Activated T-cell treated with anti-CD3 and anti-CD28 coated beads, Interleukin-2, amount 50 U/mL, for 48 hours (primary cell): Measurements from ENCODE around the gene FBXL12.
A peak's percentile ranks its signal among the peaks of the same experiment; 100 is the strongest.
"Not testable (repeated sequence)": the region's sequence is repeated elsewhere in the genome, so short reads cannot be mapped to it uniquely, and the experiment has no call there.

Experiments used
- DNase-seq, 2 experiments: peaks; one replicate each; pipeline ENCODE4 v3.0.0-alpha.2; 2020

FBXL12 gene

DNA sequence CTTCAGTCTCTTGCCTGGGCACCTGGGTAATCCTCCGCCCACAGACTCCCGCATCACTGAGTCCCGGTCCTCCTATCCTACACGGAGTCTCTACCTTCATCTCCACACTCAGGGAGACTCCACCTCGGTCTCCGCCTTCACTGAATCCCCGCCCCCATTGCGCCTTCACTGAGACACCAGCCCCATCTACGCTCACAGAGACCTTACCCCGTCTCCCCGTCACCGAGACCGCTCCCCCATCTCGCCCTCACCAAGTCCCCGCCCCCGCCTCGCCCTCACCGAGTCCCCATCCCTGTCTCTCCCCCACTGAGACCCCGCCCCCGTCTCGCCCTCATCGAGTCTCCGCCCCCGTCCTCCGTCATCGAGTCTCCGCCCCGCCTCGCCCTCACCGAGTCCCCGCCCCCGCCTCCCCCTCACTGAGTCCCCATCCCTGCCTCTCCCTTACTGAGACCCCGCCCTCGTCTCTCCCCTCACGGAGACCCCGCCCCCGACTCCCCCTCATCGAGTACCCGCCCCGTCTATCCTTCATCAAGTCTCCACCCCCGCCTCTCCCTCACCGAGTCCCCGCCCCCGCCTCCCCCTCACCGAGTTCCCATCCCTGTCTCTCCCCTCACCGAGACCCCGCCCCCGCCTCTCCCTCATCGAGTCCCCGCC is 27.2 kb downstream of the FBXL12 start:
- peak; percentile 92 to 95 for DNase-seq

DNA sequence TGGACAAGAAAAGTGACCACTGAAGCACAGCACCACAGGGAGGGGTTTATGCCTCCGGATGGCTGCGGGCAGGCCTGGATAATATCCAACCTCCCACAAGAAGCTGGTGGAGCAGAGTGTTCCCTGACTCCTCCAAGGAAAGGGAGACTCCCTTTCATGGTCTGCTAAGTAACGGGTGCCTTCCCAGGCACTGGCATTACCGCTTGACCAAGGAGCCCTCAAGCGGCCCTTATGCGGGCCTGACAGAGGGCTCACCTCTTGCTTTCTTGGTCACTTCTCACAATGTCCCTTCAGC is 27.9 kb downstream of the FBXL12 start:
- DNase-seq, result not testable (repeated sequence)

DNA sequence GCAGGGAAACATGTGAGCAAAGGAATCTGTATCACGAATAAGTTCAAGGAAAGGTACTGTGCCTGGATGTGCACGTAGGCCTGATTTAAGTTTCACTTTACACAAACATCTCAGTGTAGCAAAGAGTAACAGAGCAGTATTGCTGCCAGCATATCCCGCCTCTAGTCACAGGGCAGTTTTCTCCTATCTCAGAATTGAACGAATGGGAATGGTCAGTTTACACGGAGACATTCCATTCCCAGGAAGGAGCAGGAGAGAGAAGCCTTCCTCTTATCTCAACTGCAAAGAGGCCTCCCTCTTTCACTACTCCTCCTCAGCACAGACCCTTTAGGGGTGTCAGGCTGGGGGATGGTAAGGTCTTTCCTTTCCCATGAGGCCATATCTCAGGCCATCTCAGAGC is 29.3 kb downstream of the FBXL12 start:
- DNase-seq, result not testable (repeated sequence)

- DNase-seq, result no peak
Measured at GRCh38 chr19:9789066-9789465, 29.8 kb downstream of the FBXL12 start.

DNA sequence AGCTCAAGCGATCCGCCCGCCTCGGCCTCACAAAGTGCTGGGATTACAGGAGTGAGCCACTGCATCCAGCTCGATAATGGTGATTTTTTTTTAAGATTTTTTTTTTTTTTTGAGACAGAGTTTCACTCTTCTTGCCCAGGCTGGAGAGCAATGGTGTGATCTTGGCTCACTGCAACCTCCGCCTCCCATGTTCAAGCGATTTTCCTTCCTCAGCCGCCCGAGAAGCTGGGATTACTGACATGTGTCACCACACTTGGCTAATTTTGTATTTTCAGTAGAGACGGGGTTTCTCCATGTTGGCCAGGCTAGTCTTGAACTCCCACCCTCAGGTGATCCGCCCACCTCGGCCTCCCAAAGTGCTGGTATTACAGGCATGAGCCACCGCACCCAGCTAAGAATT is 30.3 kb downstream of the FBXL12 start:
- DNase-seq, result not testable (repeated sequence)

- DNase-seq, result no peak
Measured at GRCh38 chr19:9786819-9787218, 32.1 kb downstream of the FBXL12 start.

DNA sequence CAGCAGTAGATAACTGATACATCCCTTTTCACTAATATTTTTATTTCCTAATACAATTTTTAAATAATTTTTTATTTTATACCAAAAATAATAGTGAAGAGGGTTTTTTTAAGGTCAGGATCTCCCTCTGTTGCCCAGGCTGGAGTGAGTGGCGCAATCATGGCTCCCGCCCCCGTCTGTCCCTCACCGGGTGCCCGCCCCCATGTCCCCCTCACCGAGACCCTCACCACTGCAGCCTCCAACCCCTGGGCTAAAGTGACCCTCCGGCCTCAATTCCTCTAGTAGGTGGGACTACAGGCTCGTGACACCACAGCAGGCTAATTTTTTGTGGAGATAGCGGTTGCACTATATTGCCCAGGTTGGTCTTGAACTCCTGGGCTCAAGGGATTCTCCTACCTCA is 32.5 kb downstream of the FBXL12 start:
- DNase-seq, result no peak

DNA sequence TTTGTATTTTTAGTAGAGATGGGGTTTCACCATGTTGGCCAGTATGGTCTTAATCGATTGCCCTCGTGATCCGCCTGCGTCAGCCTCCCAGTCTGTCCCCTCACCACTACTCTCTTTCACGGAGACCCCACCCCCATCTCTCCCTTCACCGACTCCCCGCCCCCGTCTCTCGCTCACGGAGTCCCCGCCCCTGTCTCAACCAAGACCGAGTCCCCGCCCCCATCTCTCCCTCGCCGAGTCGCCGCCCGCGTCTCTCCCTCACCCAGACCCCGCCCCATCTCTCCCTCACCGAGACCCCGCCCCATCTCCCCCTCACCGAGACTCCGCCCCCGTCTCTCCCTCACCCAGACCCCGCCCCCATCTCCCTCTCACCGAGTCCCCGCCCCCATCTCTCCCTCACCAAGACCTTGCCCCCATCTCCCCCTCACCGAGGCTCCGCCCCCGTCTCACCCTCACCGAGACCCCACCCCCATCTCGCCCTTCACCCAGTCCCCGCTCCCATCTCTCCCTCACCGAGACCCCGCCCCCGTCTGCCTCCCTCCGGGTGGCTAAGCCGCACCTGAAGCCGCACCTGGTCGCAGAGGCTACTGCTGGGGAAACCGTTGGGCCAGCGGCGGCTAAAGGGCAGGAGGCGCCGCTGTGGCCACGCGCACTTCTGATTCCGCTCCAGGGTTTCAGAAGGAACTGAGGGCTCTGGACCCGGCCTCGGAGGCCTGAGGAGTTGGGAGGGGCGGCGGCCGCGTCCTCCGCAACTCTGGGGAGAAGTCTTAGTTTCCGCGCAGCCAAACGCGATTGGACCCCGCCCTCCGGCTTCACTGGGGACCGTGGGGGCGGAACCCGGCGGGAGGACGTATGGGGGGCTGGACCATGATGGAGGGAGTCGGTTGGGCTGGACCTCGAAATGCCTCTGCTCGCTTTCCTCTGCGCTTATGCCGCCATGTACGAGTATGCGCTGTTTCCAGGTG is 33.2 kb downstream of the FBXL12 start:
- peak; percentile 97 for DNase-seq

DNA sequence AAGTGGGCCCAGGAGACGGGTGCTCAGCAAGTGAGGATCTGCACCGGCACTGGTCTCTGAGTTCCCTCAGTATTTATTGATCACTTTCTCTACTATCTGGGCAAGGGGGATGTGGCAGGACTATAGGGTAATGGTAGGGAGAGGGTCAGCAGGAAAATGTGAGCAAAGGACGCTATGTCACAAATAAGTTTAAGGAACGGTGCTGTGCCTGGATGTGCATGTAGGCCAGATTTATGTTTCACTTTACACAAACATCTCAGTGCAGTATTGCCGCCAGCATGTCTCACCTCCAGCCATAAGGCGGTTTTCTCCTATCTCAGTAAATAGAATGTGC is 34.7 kb downstream of the FBXL12 start:
- DNase-seq, result not testable (repeated sequence)

- no peak for DNase-seq
Measured at GRCh38 chr19:9782338-9782737, 36.5 kb downstream of the FBXL12 start.

GRCh38 chr19:9768175-9769112 is 50.4 kb downstream of the FBXL12 start, which contains the start of gene ZNF846:
ZNF846 (minus strand) TSS chr19:9768738; CDS start chr19:9764950, 3,788 bp downstream.
- DNase-seq, result peak; percentile 95 to 96
